ENCODE measurements around the gene CUEDC1.
"Not testable (repeated sequence)": the region's sequence is repeated elsewhere in the genome, so short reads cannot be mapped to it uniquely, and the experiment has no call there.

DNA sequence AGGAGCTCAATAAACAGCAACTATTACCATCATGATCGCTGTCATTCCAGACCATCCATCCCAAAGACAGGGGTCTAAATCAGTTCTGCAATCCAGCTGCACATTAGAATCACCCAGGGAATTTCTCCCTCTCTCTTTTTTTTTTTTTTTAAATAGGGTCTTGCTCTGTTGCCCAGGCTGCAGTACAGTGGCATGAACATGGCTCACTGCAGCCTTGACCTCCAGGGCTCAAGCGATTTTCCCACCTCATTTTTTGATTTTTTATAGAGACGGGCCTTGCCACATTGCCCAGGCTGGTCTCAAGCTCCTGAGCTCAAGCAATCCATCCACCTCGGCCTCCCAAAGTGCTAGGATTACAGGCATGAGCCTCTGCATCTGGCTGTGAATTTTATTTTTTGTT, 32.5 kb downstream of the CUEDC1 start:
- TF ChIP-seq, protein P1, sequence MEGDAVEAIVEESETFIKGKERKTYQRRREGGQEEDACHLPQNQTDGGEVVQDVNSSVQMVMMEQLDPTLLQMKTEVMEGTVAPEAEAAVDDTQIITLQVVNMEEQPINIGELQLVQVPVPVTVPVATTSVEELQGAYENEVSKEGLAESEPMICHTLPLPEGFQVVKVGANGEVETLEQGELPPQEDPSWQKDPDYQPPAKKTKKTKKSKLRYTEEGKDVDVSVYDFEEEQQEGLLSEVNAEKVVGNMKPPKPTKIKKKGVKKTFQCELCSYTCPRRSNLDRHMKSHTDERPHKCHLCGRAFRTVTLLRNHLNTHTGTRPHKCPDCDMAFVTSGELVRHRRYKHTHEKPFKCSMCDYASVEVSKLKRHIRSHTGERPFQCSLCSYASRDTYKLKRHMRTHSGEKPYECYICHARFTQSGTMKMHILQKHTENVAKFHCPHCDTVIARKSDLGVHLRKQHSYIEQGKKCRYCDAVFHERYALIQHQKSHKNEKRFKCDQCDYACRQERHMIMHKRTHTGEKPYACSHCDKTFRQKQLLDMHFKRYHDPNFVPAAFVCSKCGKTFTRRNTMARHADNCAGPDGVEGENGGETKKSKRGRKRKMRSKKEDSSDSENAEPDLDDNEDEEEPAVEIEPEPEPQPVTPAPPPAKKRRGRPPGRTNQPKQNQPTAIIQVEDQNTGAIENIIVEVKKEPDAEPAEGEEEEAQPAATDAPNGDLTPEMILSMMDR (IDR thresholded peaks at IDR 0.05) = not testable (repeated sequence)
- TF ChIP-seq POLR2AphosphoS5 (IDR thresholded peaks at IDR 0.05) = not testable (repeated sequence)

Measured in prostate gland (tissue), 2 donors.